Measurements from ENCODE around the gene KCNAB3. TPM values are rescaled to one million over a fixed set of nuclear protein-coding genes. Genes with fewer than 3 reads are reported as not detected.

The KCNAB3 gene
- total and polyA plus RNA-seq, 2 donors (not counting 1 experiment from before 2014, with no cell fraction given) = 0.33 to 0.69 TPM

DNA sequence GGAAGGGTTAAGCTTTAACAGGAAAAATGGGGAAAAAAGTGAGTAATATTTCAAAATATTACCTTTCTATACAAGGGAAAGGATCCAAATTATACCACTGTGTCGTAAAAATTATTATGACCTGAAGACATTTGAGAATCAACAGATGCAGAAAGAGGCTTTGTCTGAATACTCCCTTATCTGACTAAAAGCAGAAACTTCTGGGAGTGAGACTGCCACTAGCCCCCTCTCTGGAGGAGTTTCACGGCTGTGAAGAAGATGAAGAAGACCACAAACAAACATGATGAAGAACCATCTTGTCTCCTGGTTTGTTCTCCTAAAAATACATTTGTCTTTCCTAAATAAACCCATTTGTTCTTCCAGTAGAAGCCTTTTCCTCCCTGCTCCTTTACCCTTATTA, 31.8 kb upstream of the KCNAB3 start:
- Histone ChIP-seq H3K27me3 (ENCODE audit: control insufficient read depth, insufficient read depth, low read length) (no peaks in the 10 kb centered on the region), H3K9me3 (ENCODE audit: control insufficient read depth, insufficient read depth, low read depth, low read length) (no peaks in the 10 kb centered on the region), H3K4me3 (replicated peaks in 1 of 4; ENCODE audit: control extremely low read depth in 1 of 4, insufficient read depth in 1 of 4, low read depth in 3 of 4, low read length in 4 of 4) (no peak overlapping the region), H3K4me2 (ENCODE audit: extremely low read depth, insufficient read depth, low read length) (no peak overlapping the region), H4K20me1 (ENCODE audit: control insufficient read depth, extremely low read depth, insufficient read depth, low read length) (no peaks in the 10 kb centered on the region), H3K9ac (ENCODE audit: insufficient read depth, low read length) (no peak overlapping the region), H3K4me1 (ENCODE audit: control insufficient read depth, extremely low read depth, insufficient read depth, low read length) (no peaks in the 10 kb centered on the region), H2AFZ (ENCODE audit: low read length) (no peak overlapping the region), H3K27ac (ENCODE audit: insufficient read depth, low read length) (no peak overlapping the region), H3K79me2 (ENCODE audit: control insufficient read depth, insufficient read depth, low read length) (no peaks in the 10 kb centered on the region), H3K36me3 (ENCODE audit: control insufficient read depth, insufficient read depth, low read length) (no peaks in the 10 kb centered on the region)
- TF ChIP-seq CTCF (conservative IDR thresholded peaks at IDR 0.05 in 1 of 2, IDR thresholded peaks at IDR 0.05 in 1 of 2; ENCODE audit: low read depth in 1 of 2, low read length in 2 of 2) = no peak
- no peak for DNase-seq (ENCODE audit: low read depth in 2 of 2)

DNA sequence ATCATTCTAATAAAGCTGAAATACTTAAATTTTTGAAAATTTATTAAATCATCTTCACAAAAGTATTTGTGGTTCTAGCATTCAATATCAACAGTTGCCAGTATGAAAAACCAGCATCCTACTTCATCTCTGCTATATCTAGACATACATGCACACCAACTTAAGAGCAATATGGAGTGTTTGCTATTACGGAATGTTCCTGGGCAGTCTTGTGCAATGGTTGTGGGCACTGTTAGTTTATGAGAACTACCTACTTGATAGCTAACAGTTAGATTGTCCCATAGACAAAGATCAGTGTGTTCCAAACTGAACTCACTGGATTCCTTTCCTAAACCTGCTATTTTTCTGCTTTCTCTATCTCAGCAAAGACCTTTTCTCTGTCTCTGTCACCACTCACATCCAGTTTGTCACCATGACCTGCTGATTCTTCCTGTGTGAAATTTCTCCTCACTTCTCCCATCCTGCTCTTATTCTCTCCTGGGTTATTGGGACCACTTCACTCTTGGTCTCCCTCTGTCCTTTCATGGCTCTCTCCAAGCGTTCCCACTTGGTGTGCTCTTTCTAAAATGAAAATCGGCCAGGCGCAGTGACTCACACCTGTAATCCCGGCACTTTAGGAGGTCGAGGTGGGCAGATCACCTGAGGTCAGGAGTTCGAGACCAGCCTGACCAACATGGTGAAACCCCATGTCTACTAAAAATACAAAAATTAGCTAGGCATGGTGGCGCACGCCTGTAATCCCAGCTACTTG, 30.0 kb upstream of the KCNAB3 start:
- Histone ChIP-seq H3K9me3 (ENCODE audit: control insufficient read depth, insufficient read depth, low read depth, low read length) (no peaks in the 10 kb centered on the region), H3K4me2 (ENCODE audit: extremely low read depth, insufficient read depth, low read length) (no peak overlapping the region), H4K20me1 (ENCODE audit: control insufficient read depth, extremely low read depth, insufficient read depth, low read length) (no peaks in the 10 kb centered on the region), H2AFZ (ENCODE audit: low read length) (no peak overlapping the region), H3K27ac (ENCODE audit: insufficient read depth, low read length) (no peak overlapping the region), H3K4me3 (replicated peaks in 1 of 4; ENCODE audit: control extremely low read depth in 1 of 4, insufficient read depth in 1 of 4, low read depth in 3 of 4, low read length in 4 of 4) (no peak overlapping the region), H3K36me3 (ENCODE audit: control insufficient read depth, insufficient read depth, low read length) (no peaks in the 10 kb centered on the region), H3K79me2 (ENCODE audit: control insufficient read depth, insufficient read depth, low read length) (no peaks in the 10 kb centered on the region), H3K27me3 (ENCODE audit: control insufficient read depth, insufficient read depth, low read length) (no peaks in the 10 kb centered on the region), H3K9ac (ENCODE audit: insufficient read depth, low read length) (no peak overlapping the region), H3K4me1 (ENCODE audit: control insufficient read depth, extremely low read depth, insufficient read depth, low read length) (no peaks in the 10 kb centered on the region)
- peak in 1 of 2 donors; percentile 41 for DNase-seq (ENCODE audit: low read depth in 2 of 2)
- no peak for TF ChIP-seq CTCF (conservative IDR thresholded peaks at IDR 0.05 in 1 of 2, IDR thresholded peaks at IDR 0.05 in 1 of 2; ENCODE audit: low read depth in 1 of 2, low read length in 2 of 2)
- TF ChIP-seq EZH2 (IDR thresholded peaks at IDR 0.05; ENCODE audit: low read length, missing control alignments) = no peak

GRCh38 chr17:7956228-7956965, 26.7 kb upstream of the KCNAB3 start:
- H3K9ac ChIP-seq (ENCODE audit: insufficient read depth, low read length) = no peak overlapping the region
- DNase-seq (ENCODE audit: low read depth in 2 of 2) = peak in 1 of 2 donors; percentile 8
- no peak overlapping the region for H3K27ac ChIP-seq (ENCODE audit: insufficient read depth, low read length)
- H3K36me3 ChIP-seq (ENCODE audit: control insufficient read depth, insufficient read depth, low read length) = no peaks in the 10 kb centered on the region
- no peak overlapping the region for H3K4me2 ChIP-seq (ENCODE audit: extremely low read depth, insufficient read depth, low read length)
- no peaks in the 10 kb centered on the region for H4K20me1 ChIP-seq (ENCODE audit: control insufficient read depth, extremely low read depth, insufficient read depth, low read length)
- H3K4me1 ChIP-seq (ENCODE audit: control insufficient read depth, extremely low read depth, insufficient read depth, low read length) = no peaks in the 10 kb centered on the region
- no peaks in the 10 kb centered on the region for H3K27me3 ChIP-seq (ENCODE audit: control insufficient read depth, insufficient read depth, low read length)
- no peak overlapping the region for H3K4me3 ChIP-seq (replicated peaks in 1 of 4; ENCODE audit: control extremely low read depth in 1 of 4, insufficient read depth in 1 of 4, low read depth in 3 of 4, low read length in 4 of 4)
- no peak for TF ChIP-seq CTCF (conservative IDR thresholded peaks at IDR 0.05 in 1 of 2, IDR thresholded peaks at IDR 0.05 in 1 of 2; ENCODE audit: low read depth in 1 of 2, low read length in 2 of 2)
- no peak for TF ChIP-seq EZH2 (IDR thresholded peaks at IDR 0.05; ENCODE audit: low read length, missing control alignments)
- H2AFZ ChIP-seq (ENCODE audit: low read length) = no peak overlapping the region
- no peaks in the 10 kb centered on the region for H3K9me3 ChIP-seq (ENCODE audit: control insufficient read depth, insufficient read depth, low read depth, low read length)
- no peaks in the 10 kb centered on the region for H3K79me2 ChIP-seq (ENCODE audit: control insufficient read depth, insufficient read depth, low read length)
